Measurements from ENCODE around the gene TRABD2B. TPM values are rescaled to one million over a fixed set of nuclear protein-coding genes. Genes with fewer than 3 reads are reported as not detected.

The TRABD2B gene
- total RNA-seq, 1 donor from 2014 or later: 0.89 TPM

GRCh38 chr1:48003741-48004531 lies 6.8 kb upstream of the TRABD2B start:
- H3K9me3 ChIP-seq (ENCODE audit: insufficient read depth, low read depth, low read length): no peaks in the 10 kb centered on the region
- no peak overlapping the region for H3K4me2 ChIP-seq (ENCODE audit: low read length)
- no peaks in the 10 kb centered on the region for H4K20me1 ChIP-seq (ENCODE audit: insufficient read depth, low read length)
- no peak overlapping the region for H3K9ac ChIP-seq (ENCODE audit: low read length)
- no peaks in the 10 kb centered on the region for H3K4me1 ChIP-seq (ENCODE audit: insufficient read depth, low read length)
- peaks cover 6% of the 10 kb centered on the region for H3K27me3 ChIP-seq (ENCODE audit: insufficient read depth, low read length)
- H3K27ac ChIP-seq (ENCODE audit: low read depth, low read length): no peak overlapping the region
- no peaks in the 10 kb centered on the region for H3K36me3 ChIP-seq (ENCODE audit: insufficient read depth, low read length)
- no peaks in the 10 kb centered on the region for H3K79me2 ChIP-seq (ENCODE audit: insufficient read depth, low read length)
- no peak overlapping the region for H3K4me3 Mint-ChIP-seq (ENCODE audit: unreplicated experiment)
- TF ChIP-seq, protein P1, sequence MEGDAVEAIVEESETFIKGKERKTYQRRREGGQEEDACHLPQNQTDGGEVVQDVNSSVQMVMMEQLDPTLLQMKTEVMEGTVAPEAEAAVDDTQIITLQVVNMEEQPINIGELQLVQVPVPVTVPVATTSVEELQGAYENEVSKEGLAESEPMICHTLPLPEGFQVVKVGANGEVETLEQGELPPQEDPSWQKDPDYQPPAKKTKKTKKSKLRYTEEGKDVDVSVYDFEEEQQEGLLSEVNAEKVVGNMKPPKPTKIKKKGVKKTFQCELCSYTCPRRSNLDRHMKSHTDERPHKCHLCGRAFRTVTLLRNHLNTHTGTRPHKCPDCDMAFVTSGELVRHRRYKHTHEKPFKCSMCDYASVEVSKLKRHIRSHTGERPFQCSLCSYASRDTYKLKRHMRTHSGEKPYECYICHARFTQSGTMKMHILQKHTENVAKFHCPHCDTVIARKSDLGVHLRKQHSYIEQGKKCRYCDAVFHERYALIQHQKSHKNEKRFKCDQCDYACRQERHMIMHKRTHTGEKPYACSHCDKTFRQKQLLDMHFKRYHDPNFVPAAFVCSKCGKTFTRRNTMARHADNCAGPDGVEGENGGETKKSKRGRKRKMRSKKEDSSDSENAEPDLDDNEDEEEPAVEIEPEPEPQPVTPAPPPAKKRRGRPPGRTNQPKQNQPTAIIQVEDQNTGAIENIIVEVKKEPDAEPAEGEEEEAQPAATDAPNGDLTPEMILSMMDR (IDR thresholded peaks at IDR 0.05; ENCODE audit: insufficient read depth, low read depth, low read length): no peak
- no peak for TF ChIP-seq EZH2 (IDR thresholded peaks at IDR 0.05; ENCODE audit: insufficient read depth, low read length)
- H2AFZ ChIP-seq (ENCODE audit: low read depth, low read length): no peak overlapping the region
- H3K36me3 Mint-ChIP-seq (ENCODE audit: low read depth, unreplicated experiment): no peaks in the 10 kb centered on the region
- peaks cover 24% of the 10 kb centered on the region for H3K27me3 Mint-ChIP-seq (ENCODE audit: low read depth, unreplicated experiment)
- H3K9me3 Mint-ChIP-seq (ENCODE audit: unreplicated experiment): peaks cover 5% of the 10 kb centered on the region
- H3K4me3 ChIP-seq (ENCODE audit: insufficient read depth, low read depth, low read length): no peak overlapping the region
- FAIRE-seq (no peak), DNase-seq (ENCODE audit: low read depth) (no peak)
- peak overlapping the region; percentile 79 for H3K27ac Mint-ChIP-seq (ENCODE audit: unreplicated experiment)
- H3K4me1 Mint-ChIP-seq (ENCODE audit: low read depth, unreplicated experiment): peaks cover 10% of the 10 kb centered on the region

- no peaks in the 10 kb centered on the region for H3K36me3 ChIP-seq (ENCODE audit: insufficient read depth, low read length)
- no peaks in the 10 kb centered on the region for H3K4me1 ChIP-seq (ENCODE audit: insufficient read depth, low read length)
- peaks cover 18% of the 10 kb centered on the region for H3K27me3 ChIP-seq (ENCODE audit: insufficient read depth, low read length)
- DNase-seq (ENCODE audit: low read depth): no peak
- no peak overlapping the region for H3K27ac ChIP-seq (ENCODE audit: low read depth, low read length)
- FAIRE-seq: no peak
- Mint-ChIP-seq H3K36me3 (ENCODE audit: low read depth, unreplicated experiment) (no peaks in the 10 kb centered on the region), H3K4me1 (ENCODE audit: low read depth, unreplicated experiment) (peaks cover 13% of the 10 kb centered on the region), H3K27me3 (ENCODE audit: low read depth, unreplicated experiment) (peaks cover 37% of the 10 kb centered on the region), H3K4me3 (ENCODE audit: unreplicated experiment) (no peak overlapping the region), H3K27ac (ENCODE audit: unreplicated experiment) (no peak overlapping the region), H3K9me3 (ENCODE audit: unreplicated experiment) (peaks cover 4% of the 10 kb centered on the region)
- no peak overlapping the region for H3K9ac ChIP-seq (ENCODE audit: low read length)
- no peaks in the 10 kb centered on the region for H3K79me2 ChIP-seq (ENCODE audit: insufficient read depth, low read length)
- no peak overlapping the region for H3K4me2 ChIP-seq (ENCODE audit: low read length)
- no peak overlapping the region for H2AFZ ChIP-seq (ENCODE audit: low read depth, low read length)
- H4K20me1 ChIP-seq (ENCODE audit: insufficient read depth, low read length): no peaks in the 10 kb centered on the region
- TF ChIP-seq, protein P1 (IDR thresholded peaks at IDR 0.05; ENCODE audit: insufficient read depth, low read depth, low read length): no peak
- no peak for TF ChIP-seq EZH2 (IDR thresholded peaks at IDR 0.05; ENCODE audit: insufficient read depth, low read length)
- no peaks in the 10 kb centered on the region for H3K9me3 ChIP-seq (ENCODE audit: insufficient read depth, low read depth, low read length)
- no peak overlapping the region for H3K4me3 ChIP-seq (ENCODE audit: insufficient read depth, low read depth, low read length)
Measured at GRCh38 chr1:48002142-48002541, 5.0 kb upstream of the TRABD2B start.

DNA sequence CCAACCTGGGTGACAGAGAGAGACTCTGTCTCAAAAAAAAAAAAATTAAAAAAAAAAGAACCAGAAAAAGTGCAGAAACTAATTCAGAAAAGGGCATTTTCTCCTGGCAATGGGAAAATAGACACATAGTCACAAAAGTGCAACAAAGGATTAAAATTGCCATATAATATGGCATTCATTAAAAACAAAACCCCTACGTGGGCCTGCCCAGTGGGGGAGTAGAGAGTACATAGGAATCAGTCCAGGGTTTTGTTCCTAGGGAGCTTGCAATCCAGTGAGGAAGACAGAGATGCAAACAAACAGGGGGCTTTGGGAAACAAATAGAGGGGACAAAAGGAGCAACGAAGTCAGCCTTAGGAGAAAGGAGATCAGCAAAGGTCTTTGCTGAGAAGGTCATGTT lies 4.5 kb upstream of the TRABD2B start:
- H3K4me3 ChIP-seq (ENCODE audit: insufficient read depth, low read depth, low read length): no peak overlapping the region
- H3K79me2 ChIP-seq (ENCODE audit: insufficient read depth, low read length): no peaks in the 10 kb centered on the region
- peaks cover 18% of the 10 kb centered on the region for H3K27me3 ChIP-seq (ENCODE audit: insufficient read depth, low read length)
- H3K4me2 ChIP-seq (ENCODE audit: low read length): no peak overlapping the region
- Mint-ChIP-seq H3K27ac (ENCODE audit: unreplicated experiment) (no peak overlapping the region), H3K4me3 (ENCODE audit: unreplicated experiment) (no peak overlapping the region), H3K4me1 (ENCODE audit: low read depth, unreplicated experiment) (peaks cover 9% of the 10 kb centered on the region), H3K36me3 (ENCODE audit: low read depth, unreplicated experiment) (no peaks in the 10 kb centered on the region), H3K27me3 (ENCODE audit: low read depth, unreplicated experiment) (peaks cover 37% of the 10 kb centered on the region), H3K9me3 (ENCODE audit: unreplicated experiment) (peaks cover 4% of the 10 kb centered on the region)
- no peaks in the 10 kb centered on the region for H3K4me1 ChIP-seq (ENCODE audit: insufficient read depth, low read length)
- TF ChIP-seq, protein P1 (IDR thresholded peaks at IDR 0.05; ENCODE audit: insufficient read depth, low read depth, low read length): no peak
- no peak for TF ChIP-seq EZH2 (IDR thresholded peaks at IDR 0.05; ENCODE audit: insufficient read depth, low read length)
- no peaks in the 10 kb centered on the region for H4K20me1 ChIP-seq (ENCODE audit: insufficient read depth, low read length)
- no peak for FAIRE-seq
- DNase-seq (ENCODE audit: low read depth): no peak
- H3K9ac ChIP-seq (ENCODE audit: low read length): no peak overlapping the region
- no peaks in the 10 kb centered on the region for H3K36me3 ChIP-seq (ENCODE audit: insufficient read depth, low read length)
- H3K27ac ChIP-seq (ENCODE audit: low read depth, low read length): no peak overlapping the region
- no peak overlapping the region for H2AFZ ChIP-seq (ENCODE audit: low read depth, low read length)
- H3K9me3 ChIP-seq (ENCODE audit: insufficient read depth, low read depth, low read length): no peaks in the 10 kb centered on the region
